Activated effector memory CD4-positive, alpha-beta T cell treated with anti-CD3 and anti-CD28 coated beads, Interleukin-2, amount 50 U/mL, for 16 hours (primary cell): ENCODE results near the gene TRAPPC6A.

Experiments used
- DNase-seq: peaks from one replicate; pipeline ENCODE4 v3.0.0-alpha.2; 2020

TRAPPC6A gene

DNA sequence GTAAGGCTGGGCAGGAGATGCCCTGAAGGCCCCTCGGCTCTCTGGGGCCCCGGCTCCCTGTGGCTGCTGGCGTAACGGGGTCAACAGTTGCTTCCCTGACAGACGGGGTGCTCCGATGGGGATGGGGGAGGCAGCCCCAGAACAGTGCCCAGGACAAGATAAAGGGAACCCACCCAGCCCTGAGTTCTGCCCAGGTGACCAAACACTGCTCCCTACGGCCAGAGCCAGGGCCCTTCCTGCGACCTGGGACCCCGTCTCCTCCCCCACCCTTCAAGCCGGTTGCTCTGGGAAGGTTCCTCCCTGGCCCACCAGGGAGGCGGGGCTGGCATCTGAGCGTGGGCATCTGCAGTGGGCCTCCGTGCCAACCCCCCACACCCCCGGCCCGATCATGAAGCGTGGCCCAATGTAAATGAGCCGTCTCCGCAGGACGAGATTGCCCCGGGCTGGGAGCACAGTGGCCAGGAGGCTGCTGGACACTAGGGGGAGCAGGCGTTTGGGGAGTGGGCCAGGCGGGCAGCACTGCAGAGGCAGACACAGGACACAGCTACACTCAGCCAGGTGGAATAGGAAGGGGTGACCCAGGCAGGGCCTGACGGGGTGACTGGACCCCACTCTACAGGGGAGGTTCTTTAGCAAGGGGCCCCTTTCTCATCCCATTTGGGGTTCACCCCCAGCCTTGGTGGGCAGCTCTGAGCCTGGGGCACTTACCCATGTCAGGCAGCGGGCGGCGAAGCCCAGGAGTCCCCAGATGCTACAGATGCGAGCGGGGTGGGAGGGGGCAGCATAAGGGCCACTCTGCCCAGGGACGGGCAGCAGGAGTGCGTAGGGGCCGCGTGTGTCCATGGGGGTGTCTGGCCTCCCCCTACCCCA, 16.1 kb downstream of the TRAPPC6A start:
- no peak for DNase-seq

DNA sequence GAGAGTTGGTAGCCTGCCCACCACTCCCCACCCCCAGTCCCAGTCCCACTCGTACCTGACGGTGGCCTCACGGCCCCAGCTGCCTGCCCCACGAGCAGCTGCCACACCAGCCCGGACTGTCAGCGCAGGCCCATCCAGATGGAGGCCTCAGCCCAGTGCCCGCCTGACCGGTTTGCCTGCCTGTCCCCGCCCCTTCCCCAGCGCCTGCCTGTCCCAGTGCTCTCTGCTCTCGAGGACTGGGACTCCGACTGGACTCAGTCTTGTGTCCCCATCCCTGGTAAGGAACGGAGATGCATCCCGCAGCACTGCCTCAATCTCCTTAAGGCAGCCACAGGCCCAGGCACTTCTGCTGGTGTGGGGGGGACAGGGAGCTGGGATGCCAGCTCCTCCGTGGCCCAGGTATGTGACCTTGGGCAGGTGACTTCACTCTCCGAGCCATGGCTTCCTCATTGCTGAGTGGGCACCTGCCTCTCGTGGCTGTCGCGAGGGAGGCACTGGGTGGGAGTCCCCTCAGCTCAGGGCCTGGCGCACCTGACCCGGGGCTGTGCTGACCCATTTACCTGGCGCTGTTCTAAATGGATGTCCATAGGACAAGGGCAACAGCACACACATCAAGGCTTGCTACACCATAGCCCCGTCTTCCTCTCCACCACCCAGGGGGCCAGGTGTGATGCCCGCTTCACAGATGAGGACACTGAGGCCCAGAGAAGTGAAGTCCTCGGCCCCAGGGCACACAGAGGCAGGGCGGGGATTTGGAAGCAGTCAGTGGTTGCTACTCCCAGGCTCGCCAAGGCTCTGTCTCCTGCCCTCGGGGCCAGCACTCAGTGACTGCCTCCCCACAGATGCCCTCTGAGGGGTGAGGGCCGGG, 16.9 kb downstream of the TRAPPC6A start, which contains the start of gene NKPD1:
NKPD1 (minus strand) TSS at position 113 of the 868 bp plus-strand sequence. CDS start 832 bp downstream, outside the sequence.
- DNase-seq = no peak

DNA sequence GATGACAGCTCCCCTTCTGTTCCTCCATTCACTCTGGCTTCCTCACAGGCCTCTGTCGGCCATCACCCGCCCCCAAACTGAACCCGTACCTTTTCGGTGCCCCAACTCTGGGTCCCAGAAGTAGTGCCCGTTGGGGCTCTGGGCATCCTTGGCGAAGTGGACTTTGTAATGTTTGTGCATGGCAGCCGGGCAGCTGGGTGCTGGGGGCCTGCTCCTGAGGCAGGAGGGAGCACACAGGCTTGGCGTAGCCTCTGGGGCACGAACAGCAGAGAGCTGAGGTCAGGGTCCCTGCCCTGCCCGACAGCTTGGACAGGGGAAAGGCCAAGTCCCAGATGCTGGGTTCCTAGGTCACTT, 18.1 kb downstream of the TRAPPC6A start:
- DNase-seq = no peak

DNA sequence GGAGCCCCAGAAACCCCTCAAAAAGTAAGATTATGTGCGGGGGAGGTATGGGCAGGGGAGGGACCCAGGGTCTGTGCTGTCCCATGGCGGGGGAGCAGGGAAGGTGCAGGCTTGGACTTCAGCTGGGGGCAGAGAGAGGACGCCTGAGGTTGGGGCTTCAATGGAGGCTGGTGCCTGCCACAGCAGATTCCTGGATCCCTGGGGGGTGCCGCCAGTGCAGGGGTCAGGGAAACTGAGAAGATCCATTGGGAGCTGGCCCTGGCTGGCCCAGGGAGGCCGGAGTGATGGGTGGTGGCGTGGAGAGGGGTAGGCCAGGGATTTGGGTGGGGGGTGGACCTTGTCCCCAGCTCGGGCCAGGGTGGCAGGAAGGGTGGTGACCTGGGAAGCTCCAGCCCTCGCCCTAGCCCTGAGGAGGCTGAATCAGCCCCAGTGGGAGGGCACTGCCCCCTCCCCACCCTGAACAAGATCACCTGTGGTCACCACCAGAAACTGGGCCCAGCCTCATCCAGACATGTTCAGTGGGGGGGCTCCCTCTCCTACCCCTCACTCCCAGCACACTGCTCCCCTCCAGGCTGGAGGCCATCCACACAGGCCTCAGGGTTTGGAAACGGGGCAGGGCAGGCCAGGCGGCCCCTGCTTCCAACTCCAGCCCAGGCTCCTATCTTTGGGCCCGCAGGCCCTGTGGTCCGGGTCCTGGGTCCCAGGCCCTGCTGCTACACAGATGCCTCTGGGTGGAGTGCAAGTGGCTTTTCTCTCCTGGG, 18.6 kb downstream of the TRAPPC6A start:
- no peak for DNase-seq

DNA sequence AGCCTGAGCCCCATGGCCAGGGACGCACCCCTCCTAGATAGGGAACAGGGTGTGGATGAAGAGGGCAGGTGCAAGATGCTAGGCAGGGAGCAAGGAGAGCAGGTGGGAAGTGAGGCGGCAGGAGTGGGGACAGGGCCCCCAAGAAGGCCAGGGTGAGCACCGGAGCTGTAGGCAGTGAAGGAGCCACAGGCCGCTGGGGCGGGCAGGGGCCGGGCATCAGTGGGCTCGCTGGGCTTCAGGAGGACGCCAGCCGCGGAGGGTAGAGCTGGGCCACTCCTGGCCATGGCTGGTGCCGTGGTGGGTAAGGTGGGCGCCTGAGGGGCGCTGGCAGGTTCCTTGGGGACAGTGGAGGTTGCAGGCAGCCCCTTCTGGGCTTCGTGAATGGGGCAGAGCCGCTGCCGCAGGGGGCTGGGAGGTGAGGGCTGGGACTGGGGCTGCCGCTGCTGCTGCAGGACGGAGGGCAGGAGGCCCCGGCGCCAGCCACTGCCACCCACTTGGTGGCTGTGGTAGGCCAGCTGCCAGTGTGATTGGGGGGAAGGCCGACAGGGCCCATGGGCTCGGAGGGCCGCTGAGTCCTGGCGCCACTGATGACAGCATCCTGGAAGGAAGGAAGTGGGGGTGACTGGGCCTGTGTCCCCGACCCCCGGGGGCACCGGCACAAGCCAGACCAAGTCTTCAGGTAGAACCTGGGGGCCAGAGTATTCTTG, 19.4 kb downstream of the TRAPPC6A start:
- DNase-seq = no peak

DNA sequence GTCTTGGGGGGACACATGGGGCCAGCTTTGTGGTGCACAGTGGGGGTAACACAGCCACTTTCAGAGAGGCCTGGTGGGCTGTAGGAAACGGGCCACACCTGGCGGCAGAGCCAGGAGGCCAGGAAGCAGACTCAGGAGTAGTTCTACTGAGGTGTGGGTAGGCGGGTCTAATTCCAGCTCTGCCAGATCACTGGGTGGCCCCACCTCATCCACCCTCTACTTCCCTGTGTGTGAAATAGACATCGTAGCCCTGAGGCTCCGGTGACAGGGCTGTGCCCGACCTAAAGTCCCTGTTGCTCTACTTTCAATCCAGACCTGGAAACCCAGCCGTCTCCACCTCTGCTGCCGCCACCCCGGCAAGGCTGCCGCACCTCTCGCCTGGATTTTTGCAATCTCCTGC, 21.3 kb downstream of the TRAPPC6A start:
- no peak for DNase-seq

DNA sequence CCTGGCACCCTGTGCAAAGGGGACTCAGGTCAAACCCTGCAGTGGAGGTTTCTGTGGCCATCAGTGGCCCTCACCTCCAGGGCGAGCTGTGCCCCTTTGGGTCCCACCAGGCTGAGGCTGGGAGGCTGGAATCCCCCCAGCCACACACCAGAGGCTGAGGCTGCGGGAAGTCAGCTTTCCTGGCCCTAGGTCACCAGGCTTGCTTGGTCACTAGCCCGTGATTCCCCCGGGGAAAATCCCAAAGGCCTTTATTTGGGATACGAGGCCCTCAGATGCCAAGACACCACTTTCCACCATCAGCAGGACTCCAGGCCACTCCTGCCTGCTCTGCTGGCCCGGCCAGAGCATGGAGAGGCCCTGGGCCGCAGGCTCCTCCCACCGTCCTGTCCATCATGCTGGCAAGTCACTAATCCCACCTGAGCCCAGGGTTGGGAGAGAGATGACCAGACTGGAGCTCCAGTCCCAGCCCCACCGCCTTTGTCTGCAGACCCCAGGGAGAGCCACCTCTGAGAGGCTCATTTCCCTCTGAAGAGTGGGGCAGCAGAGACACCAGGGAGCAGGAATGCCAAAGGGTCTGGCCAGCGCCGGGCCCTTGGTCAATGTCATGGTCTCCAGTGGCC, 21.9 kb downstream of the TRAPPC6A start:
- no peak for DNase-seq

DNA sequence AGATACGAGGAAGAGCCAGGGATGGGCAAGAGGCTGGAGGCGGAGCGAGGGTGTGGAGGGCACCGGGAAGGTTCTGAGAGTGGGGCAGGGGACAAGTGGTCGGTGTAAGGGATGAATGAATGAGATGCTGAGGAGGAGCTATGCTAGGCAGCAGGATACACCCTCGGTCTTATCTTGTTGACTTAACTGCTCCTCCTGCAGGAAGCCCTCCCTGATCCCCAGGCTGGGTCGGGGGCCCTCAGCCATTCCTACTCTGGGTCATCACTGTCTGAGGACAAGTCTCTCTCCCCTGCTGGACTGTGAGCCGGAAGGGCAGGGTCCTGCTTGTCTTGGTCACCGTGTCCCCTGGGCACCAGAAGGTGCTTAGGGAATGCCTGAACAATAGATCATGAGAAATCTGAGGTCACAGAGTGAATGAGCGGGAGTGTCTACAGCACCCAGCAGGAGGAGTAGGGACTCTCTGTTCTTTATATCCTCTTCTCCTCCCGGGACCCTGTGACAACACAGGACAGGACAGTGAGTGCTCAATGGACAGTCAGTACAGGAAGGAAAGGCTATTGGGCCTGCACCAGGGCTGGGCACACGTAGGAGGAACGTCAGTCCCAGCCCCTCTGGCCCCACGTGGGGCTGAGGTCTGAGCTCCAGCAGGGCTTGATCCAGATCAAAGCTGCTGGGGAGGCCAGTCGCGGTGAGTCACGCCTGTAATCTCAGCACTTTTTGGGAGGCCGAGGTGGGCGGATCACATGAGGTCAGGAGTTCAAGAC, 23.8 kb downstream of the TRAPPC6A start:
- DNase-seq = no peak

DNA sequence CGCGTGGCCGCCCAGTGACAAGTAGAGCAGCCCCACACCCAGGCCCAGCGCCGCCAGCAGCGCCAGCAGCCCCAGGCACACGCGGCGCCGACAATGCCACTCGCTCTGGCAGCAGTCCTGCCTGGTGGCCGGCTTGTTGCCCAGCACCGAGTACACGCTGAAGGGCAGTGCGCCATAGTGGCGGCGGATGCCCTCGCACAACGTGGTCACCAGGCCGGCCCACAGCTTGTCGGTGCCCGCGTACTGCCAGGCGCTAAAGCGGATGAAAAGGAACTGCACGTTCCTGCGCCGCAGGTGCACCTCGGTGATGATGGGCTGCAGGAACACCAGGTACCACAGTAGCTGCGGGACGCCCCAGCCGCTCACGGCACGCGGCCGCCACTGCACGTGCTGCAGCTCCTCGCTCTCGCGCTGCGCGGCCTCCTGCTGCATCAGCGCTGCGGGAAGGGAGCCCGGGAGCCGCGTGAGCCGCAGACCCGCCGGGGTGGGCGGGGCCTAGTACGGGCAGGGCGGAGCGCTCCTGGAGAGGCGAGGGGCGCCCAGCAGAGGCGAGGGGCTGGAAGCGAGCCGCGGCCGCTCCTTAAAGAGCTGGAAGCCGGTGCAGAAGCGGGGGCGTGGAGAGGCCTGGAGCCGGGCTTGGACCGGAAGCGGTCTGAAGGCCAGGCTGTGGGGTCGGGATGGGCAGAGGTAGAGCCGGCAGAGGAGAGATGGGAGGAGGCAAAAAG, 24.5 kb downstream of the TRAPPC6A start:
- peak; percentile 74 for DNase-seq

DNA sequence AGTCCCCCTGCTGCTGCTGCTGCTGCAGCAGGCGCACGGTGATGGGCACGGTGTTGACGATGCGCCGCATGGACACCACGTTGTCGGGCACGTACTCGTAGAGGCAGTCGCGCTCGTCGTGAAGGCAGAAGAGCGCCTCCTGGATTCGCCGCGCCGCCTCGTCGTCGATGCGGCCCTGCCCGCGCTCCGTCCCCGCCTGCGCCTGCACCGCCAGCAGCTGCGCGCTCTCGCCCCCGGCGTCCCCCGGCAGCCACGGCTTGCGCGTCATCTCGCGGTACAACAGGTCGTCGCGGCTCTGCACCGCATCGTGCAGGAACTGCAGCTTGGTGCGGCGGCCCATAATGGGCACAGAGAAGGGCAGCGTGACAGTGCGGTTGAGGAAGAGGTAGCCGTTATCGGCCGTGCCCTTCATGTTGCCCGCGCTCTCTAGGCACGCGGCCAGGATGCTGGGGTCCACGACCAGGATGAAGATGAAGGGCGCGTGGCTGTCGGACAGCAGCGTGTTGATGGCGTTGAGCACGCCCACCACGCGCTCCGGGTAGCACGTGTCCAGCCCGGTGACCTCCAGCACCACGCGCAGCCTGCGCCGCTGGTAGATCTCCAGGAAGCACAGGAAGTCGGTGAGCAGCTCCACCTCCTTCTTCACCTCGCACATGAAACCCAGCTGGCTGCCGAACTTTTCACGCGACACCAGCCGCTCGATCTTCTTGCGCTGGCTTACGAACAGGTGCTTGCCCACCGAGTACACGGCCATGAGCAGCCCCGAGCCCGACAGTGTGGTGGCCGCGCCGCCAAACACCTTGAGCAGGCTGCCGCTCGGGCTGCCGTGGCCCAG, 25.3 kb downstream of the TRAPPC6A start:
- DNase-seq = peak; percentile 78

DNA sequence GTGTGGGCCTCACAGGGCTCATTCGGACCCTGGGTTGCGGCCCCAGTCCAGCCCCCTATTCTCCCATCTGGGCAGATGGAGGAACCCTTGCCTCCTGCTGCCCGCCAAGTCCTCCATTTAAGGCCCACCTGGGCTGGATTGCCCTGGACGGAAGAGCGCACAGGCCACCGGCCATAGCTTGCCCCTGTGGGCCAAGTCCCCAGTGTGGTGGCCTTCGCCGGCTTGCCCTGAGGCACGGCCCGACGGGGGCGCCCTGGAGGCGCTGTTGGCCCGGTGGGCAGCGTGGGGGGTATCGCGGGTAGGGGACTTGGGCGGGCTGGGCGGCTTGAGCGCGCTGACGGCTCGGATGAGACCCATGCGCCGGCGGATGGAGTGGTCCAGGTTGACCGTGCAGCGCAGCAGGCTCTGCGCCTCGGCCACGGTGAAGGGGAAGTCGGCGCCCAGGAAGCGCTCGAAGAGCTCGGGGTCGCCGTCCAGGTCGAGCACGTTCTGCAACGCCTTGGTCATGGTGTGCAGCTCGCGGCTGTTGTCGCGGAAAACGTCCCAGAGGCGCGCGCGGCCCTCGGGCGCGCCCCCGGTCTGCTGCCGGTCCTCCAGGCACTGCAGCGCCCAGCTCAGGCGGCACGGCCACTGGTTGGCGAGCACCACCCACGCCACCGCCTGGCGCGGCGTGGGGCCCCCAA, 26.1 kb downstream of the TRAPPC6A start:
- DNase-seq = no peak

DNA sequence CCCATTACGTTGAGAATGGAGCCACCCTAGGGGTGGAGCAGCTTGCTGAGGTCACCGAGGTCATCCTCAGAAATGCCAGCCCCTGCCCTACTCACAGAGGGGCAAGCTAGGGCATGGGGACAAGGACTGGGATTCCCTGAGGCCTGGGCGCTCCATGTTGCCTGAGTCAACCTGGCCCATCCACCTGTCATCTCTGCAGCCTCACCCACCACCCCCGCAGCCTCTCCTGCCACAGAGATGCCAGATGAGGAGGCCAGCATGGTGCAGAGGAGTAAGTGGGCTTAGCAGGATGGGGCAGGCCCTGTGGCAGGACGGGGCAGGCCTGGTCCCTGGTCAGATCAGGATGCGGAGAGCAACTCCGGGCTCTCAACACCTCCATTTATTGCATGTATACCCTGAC, 26.7 kb downstream of the TRAPPC6A start:
- no peak for DNase-seq

DNA sequence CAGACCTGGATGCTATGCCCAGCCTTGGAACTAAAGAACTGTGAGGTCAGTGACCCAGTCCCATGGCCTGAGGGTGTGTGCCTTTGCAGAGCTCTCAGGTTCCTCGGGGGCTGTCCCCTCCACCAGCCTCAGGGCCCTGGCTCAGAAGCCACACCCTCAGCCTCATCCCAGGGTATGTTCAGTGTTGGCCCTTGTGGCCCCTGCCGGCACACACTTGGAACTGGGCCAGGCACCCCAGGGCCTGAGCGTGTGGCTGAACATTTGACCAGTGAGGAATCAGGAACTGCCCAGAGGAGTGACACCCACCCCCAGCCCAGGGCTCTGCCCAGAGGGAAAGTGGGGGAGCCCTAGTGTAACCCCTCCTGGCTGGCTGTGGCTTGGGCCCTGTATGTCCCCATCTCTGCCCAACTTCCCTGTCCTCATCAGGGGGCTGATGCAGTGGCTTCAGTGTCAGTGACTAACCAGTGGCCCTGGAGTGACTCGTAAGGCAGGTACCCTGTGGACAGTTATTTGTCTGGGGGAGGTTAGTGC, 27.2 kb downstream of the TRAPPC6A start:
- DNase-seq = no peak

DNA sequence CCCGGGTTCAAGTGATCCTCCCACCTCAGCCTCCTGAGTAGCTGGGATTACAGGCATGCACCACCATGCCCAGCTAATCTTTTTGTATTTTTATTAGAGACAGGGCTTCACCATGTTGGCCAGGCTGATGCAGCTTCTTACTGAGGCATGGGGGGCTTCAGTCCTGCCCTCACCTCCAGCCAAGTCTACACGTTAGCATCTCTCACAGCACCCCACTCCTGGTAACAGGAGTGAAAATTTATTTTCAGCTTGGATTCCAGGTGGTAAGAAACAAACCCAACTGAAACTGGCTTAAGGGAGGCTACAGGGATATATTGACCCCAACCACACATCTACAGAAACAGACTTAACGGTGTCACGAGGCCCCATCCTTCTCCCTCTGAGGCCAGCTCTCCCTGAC, 27.9 kb downstream of the TRAPPC6A start:
- no peak for DNase-seq

DNA sequence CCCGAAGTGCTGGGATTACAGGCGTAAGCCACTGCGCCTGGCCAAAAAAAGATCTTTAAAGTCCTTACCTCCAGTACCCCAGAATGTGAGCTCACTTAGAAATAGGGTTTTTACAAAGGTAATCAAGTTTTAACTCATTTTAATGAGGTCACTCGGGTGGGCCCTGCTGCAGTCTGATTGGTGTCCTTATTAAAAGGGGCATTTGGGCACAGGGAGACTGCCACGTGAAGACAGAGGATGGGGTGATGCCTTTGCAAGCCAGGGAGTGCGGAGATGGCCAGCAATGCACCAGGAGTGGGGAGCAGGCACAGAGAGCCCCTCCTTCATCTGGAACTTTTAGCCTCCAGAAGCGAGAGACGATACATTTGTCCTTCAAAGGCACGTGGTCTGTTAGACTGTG, 28.9 kb downstream of the TRAPPC6A start:
- no peak for DNase-seq

DNA sequence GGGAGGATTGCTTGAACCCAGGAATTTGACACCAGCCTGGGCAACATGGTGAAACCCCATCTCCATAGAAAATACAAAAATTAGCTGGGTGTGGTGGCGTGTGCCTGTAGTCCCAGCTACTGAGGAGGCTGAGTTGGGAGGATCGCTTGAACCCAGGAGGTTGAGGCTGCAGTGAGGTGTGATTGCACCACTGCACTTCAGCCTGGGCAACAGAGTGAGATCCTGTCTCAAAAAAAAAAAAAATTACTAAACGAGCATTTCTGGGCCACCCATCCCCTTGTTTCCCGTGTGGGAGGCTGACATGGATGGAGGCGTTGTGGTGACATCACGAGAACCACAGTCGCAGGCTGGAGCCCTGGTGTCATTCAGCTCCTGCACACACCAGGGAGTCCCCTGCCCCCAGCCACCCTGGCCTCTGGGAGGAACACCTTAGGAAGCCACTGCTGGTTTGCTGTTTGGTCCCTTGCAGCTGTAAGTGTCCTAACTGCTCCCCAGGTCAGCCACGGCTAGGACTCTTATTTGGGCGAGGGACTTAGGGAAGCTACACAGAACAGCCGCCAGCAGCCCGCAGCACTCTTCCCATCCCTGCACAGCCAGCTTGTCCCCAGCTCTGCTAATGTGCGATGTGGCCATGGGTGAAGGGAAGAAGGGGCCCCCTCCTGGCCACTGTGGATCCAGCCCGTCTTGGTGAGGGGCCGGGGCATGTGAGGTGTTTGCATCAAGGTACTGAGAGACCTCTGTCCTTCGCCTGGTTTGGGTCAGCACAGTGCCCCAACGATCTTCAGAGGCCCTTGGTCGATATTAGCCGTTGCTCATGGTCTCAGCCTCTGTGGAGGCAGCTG, 30.0 kb downstream of the TRAPPC6A start:
- no peak for DNase-seq

DNA sequence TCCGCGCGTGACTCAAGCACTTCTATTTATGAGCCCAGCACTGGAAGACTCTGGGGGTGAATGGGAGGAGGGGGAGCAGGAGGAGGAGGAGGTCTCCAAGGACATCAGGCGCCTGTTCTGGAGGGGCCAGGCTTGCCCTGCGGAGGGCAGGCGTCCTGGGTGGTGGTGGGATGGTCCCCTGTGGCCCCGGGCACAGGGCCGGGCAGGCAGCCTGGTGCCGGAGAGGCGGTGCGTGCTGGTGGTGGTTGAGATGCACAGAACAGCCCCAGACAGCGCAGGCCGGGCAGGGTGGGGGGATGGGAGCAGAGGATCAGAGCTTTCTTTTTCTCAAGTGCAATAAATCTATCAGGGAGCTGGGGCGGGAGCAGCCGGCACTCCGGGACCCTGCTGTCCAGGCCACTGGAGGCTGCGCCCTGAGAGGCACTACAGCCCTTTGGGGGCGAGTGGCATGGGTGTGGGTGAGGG, 31.3 kb downstream of the TRAPPC6A start:
- no peak for DNase-seq

DNA sequence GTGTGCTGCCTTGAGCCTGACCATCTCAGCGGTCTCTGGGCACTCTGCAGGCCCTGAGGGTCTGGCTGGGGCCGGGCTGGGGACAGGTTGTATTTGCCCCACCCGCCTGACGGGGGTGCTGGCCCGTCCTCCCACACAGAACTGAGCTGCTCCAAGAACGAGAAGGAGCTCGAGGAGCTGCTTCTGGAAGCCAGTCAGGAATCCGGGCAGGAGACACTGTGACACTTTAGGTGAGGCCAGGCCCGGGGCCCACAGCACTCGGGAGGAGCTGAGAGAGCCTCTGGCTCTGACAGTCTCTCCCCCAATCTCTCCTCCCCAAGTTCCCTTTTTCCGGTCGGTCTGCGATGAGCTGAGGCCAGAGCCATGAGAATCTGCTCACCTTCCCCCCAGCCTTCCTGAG, 31.8 kb downstream of the TRAPPC6A start:
- no peak for DNase-seq
